ENCODE results near the gene CD99L2. TPM values are rescaled to one million over a fixed set of nuclear protein-coding genes. Genes with fewer than 3 reads are reported as not detected.
"Not testable (repeated sequence)": the region's sequence is repeated elsewhere in the genome, so short reads cannot be mapped to it uniquely, and the experiment has no call there.

CD99L2 gene
- total RNA-seq, 1 donor from 2014 or later = 49.9 TPM

DNA sequence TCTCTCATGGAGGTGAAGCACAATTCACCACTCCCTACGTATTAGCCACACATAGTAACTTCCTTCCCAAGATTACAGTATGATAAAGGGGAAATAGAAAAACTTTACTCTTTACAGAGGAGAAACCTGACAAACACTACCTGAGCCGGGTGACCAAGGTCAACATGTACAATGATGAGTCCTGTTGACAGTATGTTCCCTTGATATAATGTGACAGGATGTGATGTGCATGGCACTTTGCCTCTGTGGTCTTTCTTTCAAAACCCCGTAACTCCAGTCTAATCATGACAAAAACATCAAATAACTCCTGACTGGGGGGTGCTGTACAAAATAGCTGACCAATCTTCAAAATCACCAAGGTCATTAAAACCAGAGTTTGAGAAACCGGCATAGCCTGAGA, 60.6 kb downstream of the CD99L2 start:
- Mint-ChIP-seq H3K9me3 (ENCODE audit: unreplicated experiment) (peaks cover 2% of the 10 kb centered on the region), H3K4me3 (ENCODE audit: unreplicated experiment) (no peak overlapping the region), H3K4me1 (ENCODE audit: low read depth, unreplicated experiment) (peaks cover 13% of the 10 kb centered on the region), H3K36me3 (ENCODE audit: unreplicated experiment) (no peaks in the 10 kb centered on the region), H3K27me3 (ENCODE audit: unreplicated experiment) (peaks cover 1% of the 10 kb centered on the region), H3K27ac (ENCODE audit: unreplicated experiment) (no peak overlapping the region)
- DNase-seq = no peak
- TF ChIP-seq, protein P1, sequence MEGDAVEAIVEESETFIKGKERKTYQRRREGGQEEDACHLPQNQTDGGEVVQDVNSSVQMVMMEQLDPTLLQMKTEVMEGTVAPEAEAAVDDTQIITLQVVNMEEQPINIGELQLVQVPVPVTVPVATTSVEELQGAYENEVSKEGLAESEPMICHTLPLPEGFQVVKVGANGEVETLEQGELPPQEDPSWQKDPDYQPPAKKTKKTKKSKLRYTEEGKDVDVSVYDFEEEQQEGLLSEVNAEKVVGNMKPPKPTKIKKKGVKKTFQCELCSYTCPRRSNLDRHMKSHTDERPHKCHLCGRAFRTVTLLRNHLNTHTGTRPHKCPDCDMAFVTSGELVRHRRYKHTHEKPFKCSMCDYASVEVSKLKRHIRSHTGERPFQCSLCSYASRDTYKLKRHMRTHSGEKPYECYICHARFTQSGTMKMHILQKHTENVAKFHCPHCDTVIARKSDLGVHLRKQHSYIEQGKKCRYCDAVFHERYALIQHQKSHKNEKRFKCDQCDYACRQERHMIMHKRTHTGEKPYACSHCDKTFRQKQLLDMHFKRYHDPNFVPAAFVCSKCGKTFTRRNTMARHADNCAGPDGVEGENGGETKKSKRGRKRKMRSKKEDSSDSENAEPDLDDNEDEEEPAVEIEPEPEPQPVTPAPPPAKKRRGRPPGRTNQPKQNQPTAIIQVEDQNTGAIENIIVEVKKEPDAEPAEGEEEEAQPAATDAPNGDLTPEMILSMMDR (IDR thresholded peaks at IDR 0.05; ENCODE audit: partially characterized antibody, unreplicated experiment) = no peak

DNA sequence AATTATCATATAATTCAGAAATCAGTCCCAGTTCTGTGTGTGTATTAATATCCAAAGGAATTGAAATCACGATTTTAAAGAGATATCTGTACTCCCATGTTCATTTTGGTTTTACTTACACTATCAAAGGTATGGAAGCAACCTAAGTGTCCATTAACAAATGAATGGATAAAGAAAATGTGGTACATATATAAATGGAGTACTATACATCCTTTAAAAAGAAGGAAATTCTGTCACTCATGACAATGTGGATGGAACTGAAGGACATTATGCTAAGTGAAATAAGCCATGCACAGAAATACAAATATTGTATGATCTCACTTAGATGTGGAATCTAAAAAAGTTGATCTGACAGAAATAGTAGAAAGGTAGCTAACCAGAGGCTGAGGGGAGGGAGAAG, 63.8 kb downstream of the CD99L2 start:
- Mint-ChIP-seq H3K27ac (ENCODE audit: unreplicated experiment) (no peak overlapping the region), H3K27me3 (ENCODE audit: unreplicated experiment) (no peaks in the 10 kb centered on the region), H3K4me1 (ENCODE audit: low read depth, unreplicated experiment) (no peaks in the 10 kb centered on the region), H3K4me3 (ENCODE audit: unreplicated experiment) (no peak overlapping the region), H3K9me3 (ENCODE audit: unreplicated experiment) (peaks cover 2% of the 10 kb centered on the region), H3K36me3 (ENCODE audit: unreplicated experiment) (no peaks in the 10 kb centered on the region)
- DNase-seq = no peak
- TF ChIP-seq, protein P1 (IDR thresholded peaks at IDR 0.05; ENCODE audit: partially characterized antibody, unreplicated experiment) = no peak

DNA sequence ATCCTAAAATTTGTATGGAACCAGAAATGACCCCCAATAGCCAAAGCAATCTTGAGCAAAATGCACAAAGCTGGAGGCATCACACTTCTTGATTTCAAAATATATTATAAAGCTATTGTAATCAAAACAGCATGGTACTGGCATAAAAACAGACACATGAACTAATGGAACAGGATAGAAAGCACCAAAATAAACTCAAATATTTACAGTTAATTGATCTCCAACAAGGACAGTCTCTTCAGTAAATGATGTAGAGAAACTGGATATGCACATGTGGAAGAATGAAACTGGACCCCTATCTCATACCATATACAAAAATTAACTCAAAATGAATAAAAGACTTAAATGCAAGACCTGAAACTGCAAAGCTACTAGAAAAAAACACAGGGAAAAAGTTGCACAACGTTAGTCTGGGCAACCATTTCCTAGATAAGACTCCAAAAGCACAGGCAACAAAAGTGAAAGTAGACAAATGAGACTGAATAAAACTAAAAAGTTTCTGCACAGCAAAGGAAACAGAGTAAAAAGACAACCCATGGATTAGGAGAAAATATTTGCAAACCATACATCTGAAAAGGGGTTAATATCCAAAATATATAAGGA, 64.9 kb downstream of the CD99L2 start:
- no peak for DNase-seq
- Mint-ChIP-seq H3K27me3 (ENCODE audit: unreplicated experiment) (no peaks in the 10 kb centered on the region), H3K4me1 (ENCODE audit: low read depth, unreplicated experiment) (no peaks in the 10 kb centered on the region), H3K4me3 (ENCODE audit: unreplicated experiment) (no peak overlapping the region), H3K27ac (ENCODE audit: unreplicated experiment) (no peak overlapping the region), H3K36me3 (ENCODE audit: unreplicated experiment) (no peaks in the 10 kb centered on the region), H3K9me3 (ENCODE audit: unreplicated experiment) (peaks cover 2% of the 10 kb centered on the region)
- TF ChIP-seq, protein P1 (IDR thresholded peaks at IDR 0.05; ENCODE audit: partially characterized antibody, unreplicated experiment) = no peak

DNA sequence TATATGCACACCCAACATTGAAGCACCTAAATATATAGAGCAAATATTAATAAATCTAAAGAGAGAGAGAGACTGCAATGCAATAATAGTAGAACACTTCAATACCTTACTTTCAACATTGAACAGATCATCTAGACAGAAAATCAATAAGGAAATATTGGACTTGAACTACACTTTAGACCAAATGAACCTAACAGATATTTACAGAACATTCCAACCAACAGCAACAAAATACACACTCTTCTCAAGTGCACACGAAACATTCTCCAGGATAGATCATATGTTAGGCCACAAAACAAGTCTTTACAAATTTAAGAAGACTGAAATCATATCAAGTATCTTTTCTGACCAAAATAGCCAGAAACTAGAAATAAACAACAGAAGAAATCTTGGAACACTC, 66.6 kb downstream of the CD99L2 start:
- Mint-ChIP-seq H3K27me3 (ENCODE audit: unreplicated experiment) (no peaks in the 10 kb centered on the region), H3K4me3 (ENCODE audit: unreplicated experiment) (no peak overlapping the region), H3K36me3 (ENCODE audit: unreplicated experiment) (no peaks in the 10 kb centered on the region), H3K9me3 (ENCODE audit: unreplicated experiment) (peaks cover 2% of the 10 kb centered on the region), H3K27ac (ENCODE audit: unreplicated experiment) (no peak overlapping the region), H3K4me1 (ENCODE audit: low read depth, unreplicated experiment) (no peaks in the 10 kb centered on the region)
- DNase-seq = no peak
- TF ChIP-seq, protein P1 (IDR thresholded peaks at IDR 0.05; ENCODE audit: partially characterized antibody, unreplicated experiment) = no peak

DNA sequence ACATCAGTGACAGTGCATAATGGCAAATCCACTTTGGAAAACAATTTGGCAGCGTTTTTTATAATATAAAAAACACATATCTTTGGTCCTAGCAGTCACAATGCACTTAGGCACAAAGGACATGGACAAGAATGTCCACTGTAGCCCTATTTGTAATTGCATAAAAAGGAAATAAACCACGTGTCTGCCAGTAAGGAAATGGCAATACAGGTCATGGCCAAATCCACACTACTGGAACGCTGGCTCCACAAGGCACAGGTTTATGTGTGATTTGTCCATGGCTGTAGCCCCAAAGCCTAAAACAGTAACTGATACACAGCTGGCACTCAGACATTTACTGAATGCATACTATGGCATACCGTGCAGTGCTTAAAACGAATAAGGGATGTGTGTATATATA, 69.7 kb downstream of the CD99L2 start:
- Mint-ChIP-seq H3K27me3 (ENCODE audit: unreplicated experiment) (no peaks in the 10 kb centered on the region), H3K4me3 (ENCODE audit: unreplicated experiment) (no peak overlapping the region), H3K9me3 (ENCODE audit: unreplicated experiment) (peaks cover 2% of the 10 kb centered on the region), H3K36me3 (ENCODE audit: unreplicated experiment) (no peaks in the 10 kb centered on the region), H3K27ac (ENCODE audit: unreplicated experiment) (no peak overlapping the region), H3K4me1 (ENCODE audit: low read depth, unreplicated experiment) (no peaks in the 10 kb centered on the region)
- TF ChIP-seq, protein P1 (IDR thresholded peaks at IDR 0.05; ENCODE audit: partially characterized antibody, unreplicated experiment) = no peak
- no peak for DNase-seq

DNA sequence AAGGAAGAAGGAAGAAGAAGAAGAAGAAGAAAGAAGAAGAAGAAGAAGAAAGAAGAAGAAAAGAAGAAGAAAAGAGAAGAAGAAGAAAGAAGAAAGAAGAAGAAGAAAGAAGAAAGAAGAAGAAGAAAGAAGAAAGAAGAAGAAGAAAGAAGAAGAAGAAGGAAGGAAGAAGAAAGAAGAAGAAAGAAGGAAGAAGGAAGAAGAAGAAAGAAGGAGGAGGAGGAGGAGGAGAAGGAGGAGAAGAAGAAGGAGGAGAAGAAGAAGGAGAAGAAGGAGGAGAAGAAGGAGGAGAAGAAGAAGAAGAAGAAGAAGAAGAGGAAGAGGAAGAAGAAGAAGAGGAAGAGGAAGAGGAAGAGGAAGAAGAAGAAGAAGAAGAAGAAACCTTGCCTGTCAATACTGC, 74.1 kb downstream of the CD99L2 start:
- DNase-seq; H3K27ac Mint-ChIP-seq (ENCODE audit: unreplicated experiment); H3K36me3 Mint-ChIP-seq (ENCODE audit: unreplicated experiment); H3K27me3 Mint-ChIP-seq (ENCODE audit: unreplicated experiment); H3K9me3 Mint-ChIP-seq (ENCODE audit: unreplicated experiment); H3K4me3 Mint-ChIP-seq (ENCODE audit: unreplicated experiment); H3K4me1 Mint-ChIP-seq (ENCODE audit: low read depth, unreplicated experiment): not testable (repeated sequence)

DNA sequence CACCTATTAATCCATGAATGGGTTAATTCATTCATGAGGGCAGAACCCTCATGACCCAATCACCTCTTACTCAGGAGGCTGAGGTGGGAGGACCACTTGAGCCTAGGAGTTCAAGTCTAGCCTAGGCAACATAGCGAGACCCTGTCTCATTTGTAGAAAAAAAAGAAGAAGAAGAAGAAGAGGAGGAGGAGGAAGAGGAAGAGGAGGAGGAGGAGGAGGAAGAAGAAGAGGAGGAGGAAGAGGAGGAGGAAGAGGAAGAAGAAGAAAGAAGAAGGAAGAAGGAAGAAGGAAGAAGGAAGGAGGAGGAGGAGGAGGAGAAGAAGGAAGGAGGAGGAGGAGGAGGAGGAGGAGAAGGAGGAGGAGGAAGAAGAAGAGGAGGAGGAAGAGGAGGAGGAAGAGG, 74.6 kb downstream of the CD99L2 start:
- H3K9me3 Mint-ChIP-seq (ENCODE audit: unreplicated experiment); H3K4me1 Mint-ChIP-seq (ENCODE audit: low read depth, unreplicated experiment); H3K36me3 Mint-ChIP-seq (ENCODE audit: unreplicated experiment); H3K27ac Mint-ChIP-seq (ENCODE audit: unreplicated experiment); H3K4me3 Mint-ChIP-seq (ENCODE audit: unreplicated experiment); DNase-seq; H3K27me3 Mint-ChIP-seq (ENCODE audit: unreplicated experiment): not testable (repeated sequence)

All from glutamatergic neuron (in vitro differentiated cells).